ACC112 (cell line): Measurements from ENCODE around the gene CTSE.

Experiments
- H2AFZ ChIP-seq: fragments of 200-600 bp; sonication (generic); one replicate; pipeline ENCODE4 v1.6.0; 2017; ENCODE audit warnings: antibody characterized with exemption, low read length; ENCODE audit not compliant: unreplicated experiment
- H3K27ac ChIP-seq: fragments of 200-600 bp; sonication (generic); 2 replicates; pipeline ENCODE4 v1.5.1; 2014; ENCODE audit warnings: low read depth, mild to moderate bottlenecking, antibody characterized with exemption, low read length, moderate library complexity
- H3K27me3 ChIP-seq: fragments of 200-600 bp; sonication (generic); 2 replicates; pipeline ENCODE4 v1.6.1; 2014; ENCODE audit warnings: mild to moderate bottlenecking, antibody characterized with exemption, low read length, moderate library complexity, mixed read lengths; ENCODE audit not compliant: insufficient read depth
- H3K36me3 ChIP-seq: fragments of 200-600 bp; sonication (generic); 2 replicates; pipeline ENCODE4 v1.6.1; 2016; ENCODE audit warnings: mild to moderate bottlenecking, antibody characterized with exemption, low read length, moderate library complexity, mixed read lengths; ENCODE audit not compliant: insufficient read depth
- H3K4me1 ChIP-seq: fragments of 200-600 bp; sonication (generic); one replicate; pipeline ENCODE4 v1.6.1; 2016; ENCODE audit warnings: low read length, mixed read lengths; ENCODE audit not compliant: insufficient read depth, unreplicated experiment, control insufficient read depth
- H3K4me3 ChIP-seq: fragments of 200-600 bp; sonication (generic); 2 replicates; pipeline ENCODE4 v1.5.1; 2014; ENCODE audit warnings: mild to moderate bottlenecking, low read depth, low read length
- H3K79me2 ChIP-seq: fragments of 200-600 bp; sonication (generic); one replicate; pipeline ENCODE4 v1.6.0; 2016; ENCODE audit warnings: low read length; ENCODE audit not compliant: control insufficient read depth, unreplicated experiment, insufficient read depth

CTSE gene

DNA sequence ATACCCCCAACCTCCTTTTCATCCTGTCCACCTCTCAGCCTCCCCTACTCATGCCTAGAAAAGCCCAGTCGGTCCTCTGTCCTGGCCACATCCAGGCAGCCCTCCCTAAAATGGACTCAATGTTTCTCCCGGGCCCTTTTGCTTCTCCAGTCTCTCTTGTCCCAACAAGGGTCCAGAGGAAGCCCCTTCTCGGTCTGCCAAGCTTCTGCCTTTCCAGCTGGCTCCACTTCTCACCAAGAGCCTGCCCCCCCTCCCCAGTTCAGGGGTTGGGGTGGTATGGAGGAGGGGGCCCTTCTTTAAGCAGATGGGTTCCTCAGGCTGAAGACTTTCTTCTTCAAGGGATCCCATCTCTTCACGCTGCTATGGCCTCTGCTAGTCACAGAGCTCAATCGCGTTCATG, 44.4 kb downstream of the CTSE start:
- Histone ChIP-seq H3K4me3 (no peak overlapping the region), H3K36me3 (no peaks in the 10 kb centered on the region), H2AFZ (no peak overlapping the region), H3K27me3 (no peaks in the 10 kb centered on the region), H3K4me1 (peaks cover 2% of the 10 kb centered on the region), H3K79me2 (no peaks in the 10 kb centered on the region), H3K27ac (no peak overlapping the region)

DNA sequence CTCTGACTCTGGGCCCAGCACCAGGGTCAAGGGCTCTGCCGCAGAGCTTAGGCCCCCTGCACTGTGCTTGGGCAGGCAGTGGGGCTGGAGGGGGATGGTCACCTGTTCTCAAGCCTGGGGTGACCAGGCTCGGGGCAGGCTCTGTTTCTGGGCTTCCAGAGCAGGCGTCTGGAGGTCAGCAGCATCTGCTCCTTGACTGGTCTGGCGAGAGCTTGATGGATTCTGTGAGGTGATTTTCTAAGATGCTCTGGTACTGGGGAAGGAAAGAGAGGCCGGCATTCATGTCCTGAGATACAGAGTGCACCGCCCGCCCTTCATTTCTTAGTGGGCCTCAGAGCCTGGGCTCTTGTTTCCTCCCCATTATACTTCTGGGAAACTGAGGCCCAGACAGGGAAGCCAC, 45.0 kb downstream of the CTSE start:
- H2AFZ ChIP-seq, result no peak overlapping the region
- no peak overlapping the region for H3K4me3 ChIP-seq
- H3K27ac ChIP-seq, result no peak overlapping the region
- no peaks in the 10 kb centered on the region for H3K36me3 ChIP-seq
- no peaks in the 10 kb centered on the region for H3K79me2 ChIP-seq
- no peaks in the 10 kb centered on the region for H3K27me3 ChIP-seq
- H3K4me1 ChIP-seq, result no peaks in the 10 kb centered on the region

- no peak overlapping the region for H3K4me3 ChIP-seq
- no peak overlapping the region for H3K27ac ChIP-seq
- no peaks in the 10 kb centered on the region for H3K36me3 ChIP-seq
- H3K4me1 ChIP-seq, result no peaks in the 10 kb centered on the region
- H2AFZ ChIP-seq, result no peak overlapping the region
- no peaks in the 10 kb centered on the region for H3K27me3 ChIP-seq
- no peaks in the 10 kb centered on the region for H3K79me2 ChIP-seq
Measured at GRCh38 chr1:205977402-205978014, 46.2 kb downstream of the CTSE start.

- Histone ChIP-seq H3K27ac (no peak overlapping the region), H3K79me2 (no peaks in the 10 kb centered on the region), H2AFZ (no peak overlapping the region), H3K27me3 (no peaks in the 10 kb centered on the region), H3K4me1 (no peaks in the 10 kb centered on the region), H3K4me3 (no peak overlapping the region), H3K36me3 (no peaks in the 10 kb centered on the region)
Measured at GRCh38 chr1:205976708-205977401, 46.8 kb downstream of the CTSE start.

DNA sequence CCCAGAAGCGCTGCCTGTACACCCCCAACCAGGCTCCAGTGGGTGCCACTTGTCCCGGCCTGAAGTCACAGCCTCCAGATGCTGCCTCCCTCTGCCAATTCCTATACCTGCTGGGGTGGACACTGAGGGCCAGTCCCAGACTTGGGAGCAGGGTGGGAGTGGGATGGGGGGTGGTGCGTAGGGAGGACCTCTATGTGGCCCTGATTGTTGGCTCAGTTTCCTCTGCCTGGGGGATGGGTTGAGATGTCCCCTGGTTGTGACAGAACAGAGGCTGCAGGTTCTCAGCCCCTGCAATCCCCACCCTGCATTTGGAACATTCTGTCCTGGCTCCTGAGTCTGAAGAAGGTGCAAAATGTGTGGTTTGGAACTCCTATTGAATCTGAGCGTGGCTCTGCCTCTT, 47.7 kb downstream of the CTSE start:
- Histone ChIP-seq H3K27me3 (no peaks in the 10 kb centered on the region), H3K4me3 (no peak overlapping the region), H3K36me3 (no peaks in the 10 kb centered on the region), H3K4me1 (no peaks in the 10 kb centered on the region), H2AFZ (no peak overlapping the region), H3K27ac (no peak overlapping the region), H3K79me2 (no peaks in the 10 kb centered on the region)

GRCh38 chr1:205975387-205975998, 48.2 kb downstream of the CTSE start:
- Histone ChIP-seq H3K27me3 (no peaks in the 10 kb centered on the region), H3K79me2 (no peaks in the 10 kb centered on the region), H2AFZ (no peak overlapping the region), H3K36me3 (no peaks in the 10 kb centered on the region), H3K4me1 (no peaks in the 10 kb centered on the region), H3K4me3 (no peak overlapping the region), H3K27ac (no peak overlapping the region)

GRCh38 chr1:205974712-205975111, 49.0 kb downstream of the CTSE start:
- no peak overlapping the region for H3K27ac ChIP-seq
- H3K27me3 ChIP-seq, result no peaks in the 10 kb centered on the region
- H3K36me3 ChIP-seq, result no peaks in the 10 kb centered on the region
- no peak overlapping the region for H3K4me3 ChIP-seq
- no peaks in the 10 kb centered on the region for H3K4me1 ChIP-seq
- H2AFZ ChIP-seq, result no peak overlapping the region
- H3K79me2 ChIP-seq, result no peaks in the 10 kb centered on the region

- Histone ChIP-seq H3K79me2 (no peaks in the 10 kb centered on the region), H3K27me3 (no peaks in the 10 kb centered on the region), H3K36me3 (no peaks in the 10 kb centered on the region), H3K4me1 (no peaks in the 10 kb centered on the region), H3K27ac (no peak overlapping the region), H2AFZ (no peak overlapping the region), H3K4me3 (no peak overlapping the region)
Measured at GRCh38 chr1:205973377-205974232, 50.1 kb downstream of the CTSE start.

DNA sequence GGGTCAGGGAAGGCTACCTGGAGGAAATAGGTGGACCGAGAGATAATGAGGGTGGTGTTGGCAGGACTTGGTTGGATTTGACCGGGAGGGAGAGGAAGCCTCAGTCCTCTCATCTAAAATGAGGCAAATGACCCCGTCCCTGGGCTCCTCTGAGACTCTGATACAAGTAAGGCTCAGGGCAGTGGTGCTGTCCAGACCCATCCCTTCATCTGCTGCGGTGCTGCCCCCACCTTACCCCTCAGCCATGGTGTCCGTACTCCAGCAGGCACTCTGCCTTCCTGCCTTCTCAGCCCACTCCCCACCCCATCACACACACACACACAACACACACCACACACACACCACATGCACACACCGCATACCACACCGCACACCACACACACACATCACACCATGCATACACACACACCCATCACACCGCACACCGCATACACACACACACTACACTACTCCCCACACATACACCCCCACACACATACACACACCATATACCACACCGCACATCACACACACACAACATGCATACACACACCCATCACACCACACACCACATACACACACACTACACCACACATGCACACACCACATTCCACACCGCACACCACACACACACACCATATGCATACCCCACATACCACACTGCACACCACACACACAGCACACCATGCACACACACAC, 51.1 kb downstream of the CTSE start:
- Histone ChIP-seq H3K4me1 (peaks cover 3% of the 10 kb centered on the region), H3K79me2 (no peaks in the 10 kb centered on the region), H3K27ac (no peak overlapping the region), H3K27me3 (no peaks in the 10 kb centered on the region), H2AFZ (no peak overlapping the region), H3K36me3 (no peaks in the 10 kb centered on the region), H3K4me3 (no peak overlapping the region)

DNA sequence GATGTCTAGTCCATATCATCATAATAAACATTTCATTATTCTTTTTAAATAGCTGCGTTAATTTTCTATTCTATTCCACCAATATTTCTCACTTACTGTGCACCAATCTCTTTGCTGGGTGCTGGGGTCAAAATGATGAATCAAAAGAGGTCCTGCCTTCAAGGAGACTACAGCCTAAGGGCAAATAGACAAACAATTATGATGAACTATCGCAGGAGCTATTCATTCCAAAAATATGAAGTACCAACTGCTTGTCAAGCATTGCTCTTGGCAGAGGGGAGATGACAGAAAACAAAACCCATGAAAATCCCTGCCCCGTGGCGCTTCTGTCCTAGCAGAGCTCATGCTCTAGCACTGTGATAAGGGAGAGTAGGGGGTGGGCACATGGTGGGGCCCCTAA, 51.6 kb downstream of the CTSE start:
- no peaks in the 10 kb centered on the region for H3K36me3 ChIP-seq
- H2AFZ ChIP-seq, result no peak overlapping the region
- H3K27me3 ChIP-seq, result no peaks in the 10 kb centered on the region
- H3K4me3 ChIP-seq, result no peak overlapping the region
- H3K27ac ChIP-seq, result no peak overlapping the region
- peaks cover 3% of the 10 kb centered on the region for H3K4me1 ChIP-seq
- no peaks in the 10 kb centered on the region for H3K79me2 ChIP-seq
